PC-3 (cell line): ENCODE measurements around the gene ZNRF1. TPM values are rescaled to one million over a fixed set of nuclear protein-coding genes. Genes with fewer than 3 reads are reported as not detected.
A peak's percentile ranks its signal among the peaks of the same experiment; 100 is the strongest.

Source experiments
- ATAC-seq: fragments of 200-7000 bp; cut with Tn5 transposase; 2 replicates; pipeline ENCODE4 v1.9.1; 2020; ENCODE audit warnings: mild to moderate bottlenecking, moderate library complexity
- BruUV-seq: library from RNA; stranded (reverse); fragments of 400-500 nt; replicated peaks from 2 replicates; lab custom pipeline; 2021; lab: Mats Ljungman, UMichigan
- CTCF ChIA-PET: fragments of 300-600 bp; sonication (Branson Sonifier 250); formaldehyde crosslinking; loops from one replicate; lab custom pipeline; 2022; ENCODE audit warnings: antibody characterized with exemption; lab: Charles Lee
- POLR2A ChIA-PET: fragments of 300-600 bp; sonication (Branson Sonifier 250); formaldehyde crosslinking; loops from one replicate; lab custom pipeline; 2022; ENCODE audit warnings: antibody characterized with exemption; ENCODE audit not compliant: unreplicated experiment; lab: Charles Lee
- DNase-seq: peaks from one replicate; pipeline ENCODE4 v3.0.0-alpha.2; 2015
- H2AFZ ChIP-seq: fragments of 300-600 bp; sonication (generic); 2 replicates; pipeline ENCODE4 v1.6.0; 2016; ENCODE audit warnings: antibody characterized with exemption, low read length
- H3F3A ChIP-seq: fragments of 300-600 bp; sonication (generic); one replicate; pipeline ENCODE4 v1.6.0; 2017; ENCODE audit warnings: antibody characterized with exemption, low read length, control low read depth, mild to moderate bottlenecking; ENCODE audit not compliant: unreplicated experiment
- H3K27ac ChIP-seq: fragments of 300-600 bp; sonication (generic); 2 replicates; pipeline ENCODE4 v1.5.1; 2016; ENCODE audit warnings: mild to moderate bottlenecking, low read length
- H3K27me3 ChIP-seq: fragments of 300-600 bp; sonication (generic); 2 replicates; pipeline ENCODE4 v1.6.1; 2016; ENCODE audit warnings: low read length, mixed read lengths
- H3K36me3 ChIP-seq: fragments of 300-600 bp; sonication (generic); 2 replicates; pipeline ENCODE4 v1.6.1; 2016; ENCODE audit warnings: low read depth, mixed run types, low read length, mixed read lengths
- H3K4me1 ChIP-seq: fragments of 300-600 bp; sonication (generic); 2 replicates; pipeline ENCODE4 v1.5.1; 2016; ENCODE audit warnings: low read length; ENCODE audit not compliant: insufficient read depth
- H3K4me2 ChIP-seq: fragments of 300-600 bp; sonication (generic); 2 replicates; pipeline ENCODE4 v1.6.0; 2016; ENCODE audit warnings: low read length
- H3K4me3 ChIP-seq: fragments of 300-600 bp; sonication (generic); 2 replicates; pipeline ENCODE4 v1.5.1; 2016; ENCODE audit warnings: mild to moderate bottlenecking, low read length, mixed read lengths
- H3K79me2 ChIP-seq: fragments of 300-600 bp; sonication (generic); 2 replicates; pipeline ENCODE4 v1.6.1; 2017; ENCODE audit warnings: low read length, mixed read lengths
- H3K9ac ChIP-seq: fragments of 300-600 bp; sonication (generic); 2 replicates; pipeline ENCODE4 v1.6.0; 2016; ENCODE audit warnings: mild to moderate bottlenecking, low read length
- H3K9me2 ChIP-seq: fragments of 300-600 bp; sonication (generic); replicated peaks from 2 replicates; pipeline ENCODE4 v1.6.1; 2016; ENCODE audit warnings: mixed run types, low read length, mixed read lengths
- H3K9me3 ChIP-seq: fragments of 300-600 bp; sonication (generic); 2 replicates; pipeline ENCODE4 v1.6.1; 2016; ENCODE audit warnings: low read length, mixed read lengths
- H4K20me1 ChIP-seq: fragments of 300-600 bp; sonication (generic); 2 replicates; pipeline ENCODE4 v1.6.1; 2016; ENCODE audit warnings: low read length, mixed read lengths
- EZH2 ChIP-seq: fragments of 300-600 bp; sonication (generic); IDR thresholded peaks from one replicate; pipeline ENCODE4 v1.6.1; 2017; ENCODE audit warnings: antibody characterized with exemption, mild to moderate bottlenecking, low read length; ENCODE audit not compliant: unreplicated experiment
- EZH2phosphoT487 ChIP-seq: fragments of 300-600 bp; sonication (generic); IDR thresholded peaks from 2 replicates; pipeline ENCODE4 v1.6.1; 2018; ENCODE audit warnings: mild to moderate bottlenecking, antibody characterized with exemption, low read length, borderline replicate concordance
- intact Hi-C: fragments of 100-400 bp; cut with micrococcal nuclease; formaldehyde crosslinking; loops from 2 replicates; pipeline ENCODE4 v1.9.0; 2023
- total RNA-seq: library from RNA; depleted of rRNA; stranded (reverse); fragments of >200 nt; gene quantifications from 2 replicates; pipeline ENCODE4 v1.2.3, GENCODE V29; 2014
- TF ChIP-seq, protein P1 (sequence below): fragments of 300-600 bp; sonication (generic); conservative IDR thresholded peaks from 2 replicates; pipeline ENCODE4 v1.5.1; 2017; ENCODE audit warnings: antibody characterized with exemption, low read depth, mild to moderate bottlenecking, low read length

Gene ZNRF1
- total RNA-seq, 1 experiment from 2014 or later = 60.4 TPM

- no peaks in the 10 kb centered on the region for H4K20me1 ChIP-seq
- DNase-seq (no peak), ATAC-seq (no peak)
- no peak overlapping the region for H3K4me3 ChIP-seq
- no peak overlapping the region for H3K9ac ChIP-seq
- intact Hi-C loops = no loop called here
- TF ChIP-seq EZH2 = no peak
- TF ChIP-seq, protein P1, sequence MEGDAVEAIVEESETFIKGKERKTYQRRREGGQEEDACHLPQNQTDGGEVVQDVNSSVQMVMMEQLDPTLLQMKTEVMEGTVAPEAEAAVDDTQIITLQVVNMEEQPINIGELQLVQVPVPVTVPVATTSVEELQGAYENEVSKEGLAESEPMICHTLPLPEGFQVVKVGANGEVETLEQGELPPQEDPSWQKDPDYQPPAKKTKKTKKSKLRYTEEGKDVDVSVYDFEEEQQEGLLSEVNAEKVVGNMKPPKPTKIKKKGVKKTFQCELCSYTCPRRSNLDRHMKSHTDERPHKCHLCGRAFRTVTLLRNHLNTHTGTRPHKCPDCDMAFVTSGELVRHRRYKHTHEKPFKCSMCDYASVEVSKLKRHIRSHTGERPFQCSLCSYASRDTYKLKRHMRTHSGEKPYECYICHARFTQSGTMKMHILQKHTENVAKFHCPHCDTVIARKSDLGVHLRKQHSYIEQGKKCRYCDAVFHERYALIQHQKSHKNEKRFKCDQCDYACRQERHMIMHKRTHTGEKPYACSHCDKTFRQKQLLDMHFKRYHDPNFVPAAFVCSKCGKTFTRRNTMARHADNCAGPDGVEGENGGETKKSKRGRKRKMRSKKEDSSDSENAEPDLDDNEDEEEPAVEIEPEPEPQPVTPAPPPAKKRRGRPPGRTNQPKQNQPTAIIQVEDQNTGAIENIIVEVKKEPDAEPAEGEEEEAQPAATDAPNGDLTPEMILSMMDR = no peak
- no peak for TF ChIP-seq EZH2phosphoT487
- no peak overlapping the region for H2AFZ ChIP-seq
- H3K36me3 ChIP-seq = no peaks in the 10 kb centered on the region
- H3K79me2 ChIP-seq = peaks cover 95% of the 10 kb centered on the region
- no peaks in the 10 kb centered on the region for H3F3A ChIP-seq
- H3K27me3 ChIP-seq = no peaks in the 10 kb centered on the region
- no peak overlapping the region for H3K27ac ChIP-seq
- BruUV-seq = no TSS peak
- no peaks in the 10 kb centered on the region for H3K9me2 ChIP-seq
- ChIA-PET POLR2A (no interaction called here), CTCF (no interaction called here)
- H3K4me2 ChIP-seq = no peak overlapping the region
- H3K9me3 ChIP-seq = no peaks in the 10 kb centered on the region
- H3K4me1 ChIP-seq = peaks cover 22% of the 10 kb centered on the region
These were observed 64.1 kb downstream of the ZNRF1 start for GRCh38 chr16:75062976-75063346.

DNA sequence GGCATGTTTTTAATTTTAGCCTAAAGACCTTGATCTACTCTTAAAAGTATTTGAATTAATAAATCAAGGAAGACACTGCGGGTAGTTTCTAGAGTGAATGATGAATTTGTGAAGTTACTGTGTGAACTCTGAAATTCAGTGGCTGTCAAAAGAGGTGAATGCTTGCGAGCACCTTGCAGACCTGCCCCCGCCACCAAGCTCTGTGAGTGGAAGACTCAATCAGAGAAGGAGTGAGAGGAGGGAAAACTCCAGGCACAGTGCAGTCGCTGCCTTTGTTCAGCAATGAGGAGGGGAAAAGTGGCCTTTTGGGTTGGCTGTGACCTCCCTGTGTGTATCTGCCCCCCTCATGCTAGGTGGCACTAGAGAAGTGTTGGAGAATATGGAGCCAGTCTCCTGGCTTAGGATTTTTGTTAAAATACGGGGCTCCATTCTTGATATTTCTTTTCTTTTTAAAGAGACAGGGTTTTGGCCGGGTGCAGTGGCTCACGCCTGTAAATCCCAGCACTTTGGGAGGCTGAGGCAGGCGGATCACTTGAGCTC is 64.8 kb downstream of the ZNRF1 start:
- no peak overlapping the region for H3K27ac ChIP-seq
- no peaks in the 10 kb centered on the region for H3K36me3 ChIP-seq
- H3K4me3 ChIP-seq = no peak overlapping the region
- H3K9me3 ChIP-seq = no peaks in the 10 kb centered on the region
- BruUV-seq = no TSS peak
- H2AFZ ChIP-seq = no peak overlapping the region
- H3K79me2 ChIP-seq = peaks cover 95% of the 10 kb centered on the region
- H3K27me3 ChIP-seq = no peaks in the 10 kb centered on the region
- H3K4me2 ChIP-seq = no peak overlapping the region
- peaks cover 22% of the 10 kb centered on the region for H3K4me1 ChIP-seq
- intact Hi-C loops = loop anchor here (2.0 kb wide), 1 partner anchor 45 kb away; no protein-coding TSS in a partner anchor
- TF ChIP-seq EZH2phosphoT487 (no peak), EZH2 (no peak)
- TF ChIP-seq, protein P1 = no peak
- ChIA-PET POLR2A (no interaction called here), CTCF (no interaction called here)
- H3K9me2 ChIP-seq = no peaks in the 10 kb centered on the region
- H3K9ac ChIP-seq = no peak overlapping the region
- DNase-seq (no peak), ATAC-seq (no peak)
- no peaks in the 10 kb centered on the region for H3F3A ChIP-seq
- H4K20me1 ChIP-seq = no peaks in the 10 kb centered on the region

GRCh38 chr16:75064403-75065148 is 65.8 kb downstream of the ZNRF1 start:
- ATAC-seq (peak; percentile 27), DNase-seq (peak; percentile 74)
- no peaks in the 10 kb centered on the region for H4K20me1 ChIP-seq
- H3K27ac ChIP-seq = peak overlapping the region; percentile 81
- TF ChIP-seq EZH2phosphoT487 = no peak
- TF ChIP-seq, protein P1 = no peak
- H2AFZ ChIP-seq = no peak overlapping the region
- H3K79me2 ChIP-seq = peaks cover 94% of the 10 kb centered on the region
- H3K4me3 ChIP-seq = peak overlapping the region; percentile 28; the same call in 1 of the 2 replicates
- no peaks in the 10 kb centered on the region for H3F3A ChIP-seq
- CTCF ChIA-PET = interaction anchor here (0.9 kb wide), 1 partner anchor 47 kb away, joined by 3 read pairs; no protein-coding TSS in a partner anchor
- H3K36me3 ChIP-seq = no peaks in the 10 kb centered on the region
- no peaks in the 10 kb centered on the region for H3K9me3 ChIP-seq
- BruUV-seq = no TSS peak
- H3K4me1 ChIP-seq = peaks cover 22% of the 10 kb centered on the region
- H3K27me3 ChIP-seq = no peaks in the 10 kb centered on the region
- POLR2A ChIA-PET = no interaction called here
- H3K9ac ChIP-seq = peak overlapping the region; percentile 30
- intact Hi-C loops = loop anchor here (2.0 to 5.0 kb wide), 2 partner anchors 44 to 52 kb away; no protein-coding TSS in a partner anchor
- H3K9me2 ChIP-seq = no peaks in the 10 kb centered on the region
- peak overlapping the region; percentile 75 for H3K4me2 ChIP-seq
